Measurements from ENCODE around the gene SOWAHA. TPM values are rescaled to one million over a fixed set of nuclear protein-coding genes. Genes with fewer than 3 reads are reported as not detected.

Gene SOWAHA
- total RNA-seq, 1 experiment from 2014 or later = not detected

DNA sequence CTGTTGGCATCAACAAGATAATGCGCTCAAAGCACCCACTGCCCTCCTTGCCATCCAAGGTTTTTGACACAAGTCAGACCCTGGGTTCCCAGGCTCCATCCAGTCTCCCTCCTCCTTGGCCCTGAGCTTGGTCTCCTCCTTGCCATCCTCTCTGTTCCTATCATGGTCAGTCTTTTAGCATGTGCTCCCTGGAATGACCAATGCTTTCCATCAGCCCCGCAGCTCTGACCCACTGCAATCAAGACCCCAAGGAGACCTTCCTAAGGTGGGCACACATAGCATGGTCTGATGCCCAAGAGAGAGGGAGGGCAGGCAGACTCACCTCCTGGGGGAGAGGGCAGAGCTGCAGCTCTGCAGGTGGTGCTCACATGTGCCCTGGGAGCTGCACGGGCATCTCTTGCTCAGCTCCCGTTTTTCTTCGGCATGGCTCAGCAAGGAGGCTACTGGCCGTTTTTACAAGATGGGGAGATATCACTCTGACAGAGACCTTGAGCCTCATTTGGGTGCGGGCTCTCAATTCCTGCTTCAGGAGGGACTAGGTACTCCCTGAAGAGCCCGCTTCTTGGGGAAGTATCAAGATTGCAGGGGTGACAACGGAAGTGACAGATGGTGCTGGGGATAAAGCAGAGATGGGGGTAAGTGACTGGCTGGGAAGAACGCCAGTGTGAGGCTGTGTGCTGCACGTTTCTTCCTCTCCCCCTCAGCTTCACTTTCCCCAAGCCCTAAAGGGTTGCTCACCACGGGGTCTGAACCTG is 39.3 kb upstream of the SOWAHA start:
- DNase-seq (ENCODE audit: low read depth, low spot score) (no peak), ATAC-seq (no peak)
- Histone ChIP-seq H3K27me3 (ENCODE audit: control insufficient read depth, insufficient read depth, low read length) (no peaks in the 10 kb centered on the region), H3K4me1 (ENCODE audit: control insufficient read depth, insufficient read depth, low read length) (peaks cover 11% of the 10 kb centered on the region; the same call in 1 of the 2 replicates), H3K9me3 (ENCODE audit: control insufficient read depth, insufficient read depth, low read depth, low read length) (no peaks in the 10 kb centered on the region), H3K27ac (ENCODE audit: low read length) (no peak overlapping the region), H3K4me3 (ENCODE audit: low read depth in 2 of 2, low read length in 2 of 2) (no peak overlapping the region), H3K36me3 (ENCODE audit: control insufficient read depth, insufficient read depth, low read length) (no peaks in the 10 kb centered on the region)
- ChIA-PET CTCF (no interaction called here), POLR2A (no interaction called here)
- intact Hi-C loops (cut with micrococcal nuclease; ENCODE audit: unreplicated experiment) (no loop called here), in situ Hi-C loops (cut with HindIII; ENCODE audit: low pct_unique_long_range_greater_than_20kb, low sequenced_read_pairs) (no loop called here)
- BruUV-seq (replicated peaks) = no TSS peak
- no peak for TF ChIP-seq SIN3A (IDR thresholded peaks at IDR 0.05; ENCODE audit: borderline replicate concordance, insufficient read depth, low read depth, low read length)
- no peak for TF ChIP-seq TCF7L2 (IDR thresholded peaks at IDR 0.05; ENCODE audit: low read depth, low read length)
- TF ChIP-seq POLR2AphosphoS5 (IDR thresholded peaks at IDR 0.05; ENCODE audit: low read depth, low read length) = no peak

DNA sequence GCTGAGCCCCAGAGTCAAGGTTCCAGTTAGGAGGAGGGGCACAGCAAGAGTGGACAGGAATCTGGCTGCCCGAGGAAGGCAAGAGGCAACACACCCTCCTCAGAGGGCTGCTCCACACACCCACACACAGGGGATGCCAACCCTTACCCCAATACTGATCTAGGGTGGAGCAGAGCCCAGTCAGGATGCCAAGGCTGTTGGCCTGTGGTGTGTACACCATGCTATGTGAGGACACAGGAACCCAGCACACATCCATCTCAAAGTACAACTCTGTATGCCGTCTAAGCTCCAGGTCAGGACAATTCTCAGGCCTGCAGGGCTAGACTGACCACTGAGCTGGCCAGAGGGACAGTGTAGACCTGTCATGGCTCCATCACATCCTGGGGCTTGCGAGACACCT is 38.7 kb upstream of the SOWAHA start:
- TF ChIP-seq TCF7L2 (IDR thresholded peaks at IDR 0.05; ENCODE audit: low read depth, low read length) = no peak
- TF ChIP-seq, protein P1, sequence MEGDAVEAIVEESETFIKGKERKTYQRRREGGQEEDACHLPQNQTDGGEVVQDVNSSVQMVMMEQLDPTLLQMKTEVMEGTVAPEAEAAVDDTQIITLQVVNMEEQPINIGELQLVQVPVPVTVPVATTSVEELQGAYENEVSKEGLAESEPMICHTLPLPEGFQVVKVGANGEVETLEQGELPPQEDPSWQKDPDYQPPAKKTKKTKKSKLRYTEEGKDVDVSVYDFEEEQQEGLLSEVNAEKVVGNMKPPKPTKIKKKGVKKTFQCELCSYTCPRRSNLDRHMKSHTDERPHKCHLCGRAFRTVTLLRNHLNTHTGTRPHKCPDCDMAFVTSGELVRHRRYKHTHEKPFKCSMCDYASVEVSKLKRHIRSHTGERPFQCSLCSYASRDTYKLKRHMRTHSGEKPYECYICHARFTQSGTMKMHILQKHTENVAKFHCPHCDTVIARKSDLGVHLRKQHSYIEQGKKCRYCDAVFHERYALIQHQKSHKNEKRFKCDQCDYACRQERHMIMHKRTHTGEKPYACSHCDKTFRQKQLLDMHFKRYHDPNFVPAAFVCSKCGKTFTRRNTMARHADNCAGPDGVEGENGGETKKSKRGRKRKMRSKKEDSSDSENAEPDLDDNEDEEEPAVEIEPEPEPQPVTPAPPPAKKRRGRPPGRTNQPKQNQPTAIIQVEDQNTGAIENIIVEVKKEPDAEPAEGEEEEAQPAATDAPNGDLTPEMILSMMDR (IDR thresholded peaks at IDR 0.05) = no peak
- Histone ChIP-seq H3K27me3 (ENCODE audit: control insufficient read depth, insufficient read depth, low read length) (no peaks in the 10 kb centered on the region; the same call in 1 of the 2 replicates), H3K36me3 (ENCODE audit: control insufficient read depth, insufficient read depth, low read length) (no peaks in the 10 kb centered on the region), H3K27ac (ENCODE audit: low read length) (no peak overlapping the region), H3K9me3 (ENCODE audit: control insufficient read depth, insufficient read depth, low read depth, low read length) (no peaks in the 10 kb centered on the region), H3K4me1 (ENCODE audit: control insufficient read depth, insufficient read depth, low read length) (peaks cover 11% of the 10 kb centered on the region; the same call in 1 of the 2 replicates), H3K4me3 (ENCODE audit: low read depth in 2 of 2, low read length in 2 of 2) (no peak overlapping the region)
- DNase-seq (ENCODE audit: low read depth, low spot score) = no peak
- ChIA-PET CTCF (no interaction called here), POLR2A (no interaction called here)
- in situ Hi-C loops (cut with HindIII; ENCODE audit: low pct_unique_long_range_greater_than_20kb, low sequenced_read_pairs) (no loop called here), intact Hi-C loops (cut with micrococcal nuclease; ENCODE audit: unreplicated experiment) (no loop called here)
- no peak for ATAC-seq
- BruUV-seq (replicated peaks) = no TSS peak

DNA sequence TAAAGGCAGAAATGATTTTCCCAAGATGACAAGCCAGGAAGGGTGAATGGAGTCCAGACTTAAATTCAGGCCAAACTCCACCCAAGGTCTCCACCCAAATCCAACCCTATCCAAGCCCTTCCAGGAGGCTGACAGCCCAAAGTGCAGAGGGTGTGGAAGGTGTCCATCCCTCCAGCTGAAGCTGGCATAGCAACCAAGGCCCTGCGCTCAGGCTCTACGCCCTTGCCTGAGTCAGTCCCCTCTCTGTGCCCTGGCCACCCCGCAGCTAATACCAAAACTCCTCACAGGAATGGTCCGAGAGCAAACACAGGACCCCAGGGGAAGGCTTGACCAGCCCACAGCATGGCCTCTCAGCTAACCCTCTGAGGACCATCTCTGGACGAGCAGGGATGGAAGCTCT is 38.2 kb upstream of the SOWAHA start:
- Histone ChIP-seq H3K27me3 (ENCODE audit: control insufficient read depth, insufficient read depth, low read length) (peaks cover 3% of the 10 kb centered on the region; the same call in 1 of the 2 replicates), H3K9me3 (ENCODE audit: control insufficient read depth, insufficient read depth, low read depth, low read length) (no peaks in the 10 kb centered on the region), H3K36me3 (ENCODE audit: control insufficient read depth, insufficient read depth, low read length) (no peaks in the 10 kb centered on the region), H3K4me3 (ENCODE audit: low read depth in 2 of 2, low read length in 2 of 2) (no peak overlapping the region), H3K27ac (ENCODE audit: low read length) (no peak overlapping the region), H3K4me1 (ENCODE audit: control insufficient read depth, insufficient read depth, low read length) (peaks cover 11% of the 10 kb centered on the region; the same call in 1 of the 2 replicates)
- intact Hi-C loops (cut with micrococcal nuclease; ENCODE audit: unreplicated experiment) = no loop called here
- DNase-seq (ENCODE audit: low read depth, low spot score) (no peak), ATAC-seq (no peak)
- in situ Hi-C loops (cut with HindIII; ENCODE audit: low pct_unique_long_range_greater_than_20kb, low sequenced_read_pairs) = no loop called here
- no TSS peak for BruUV-seq (replicated peaks)
- ChIA-PET POLR2A (interaction anchor here (1.3 kb wide), 1 partner anchor 38 kb away, joined by 3 read pairs; the partner anchor contains the start of gene KIF3A), CTCF (no interaction called here)
- TF ChIP-seq, protein P2, sequence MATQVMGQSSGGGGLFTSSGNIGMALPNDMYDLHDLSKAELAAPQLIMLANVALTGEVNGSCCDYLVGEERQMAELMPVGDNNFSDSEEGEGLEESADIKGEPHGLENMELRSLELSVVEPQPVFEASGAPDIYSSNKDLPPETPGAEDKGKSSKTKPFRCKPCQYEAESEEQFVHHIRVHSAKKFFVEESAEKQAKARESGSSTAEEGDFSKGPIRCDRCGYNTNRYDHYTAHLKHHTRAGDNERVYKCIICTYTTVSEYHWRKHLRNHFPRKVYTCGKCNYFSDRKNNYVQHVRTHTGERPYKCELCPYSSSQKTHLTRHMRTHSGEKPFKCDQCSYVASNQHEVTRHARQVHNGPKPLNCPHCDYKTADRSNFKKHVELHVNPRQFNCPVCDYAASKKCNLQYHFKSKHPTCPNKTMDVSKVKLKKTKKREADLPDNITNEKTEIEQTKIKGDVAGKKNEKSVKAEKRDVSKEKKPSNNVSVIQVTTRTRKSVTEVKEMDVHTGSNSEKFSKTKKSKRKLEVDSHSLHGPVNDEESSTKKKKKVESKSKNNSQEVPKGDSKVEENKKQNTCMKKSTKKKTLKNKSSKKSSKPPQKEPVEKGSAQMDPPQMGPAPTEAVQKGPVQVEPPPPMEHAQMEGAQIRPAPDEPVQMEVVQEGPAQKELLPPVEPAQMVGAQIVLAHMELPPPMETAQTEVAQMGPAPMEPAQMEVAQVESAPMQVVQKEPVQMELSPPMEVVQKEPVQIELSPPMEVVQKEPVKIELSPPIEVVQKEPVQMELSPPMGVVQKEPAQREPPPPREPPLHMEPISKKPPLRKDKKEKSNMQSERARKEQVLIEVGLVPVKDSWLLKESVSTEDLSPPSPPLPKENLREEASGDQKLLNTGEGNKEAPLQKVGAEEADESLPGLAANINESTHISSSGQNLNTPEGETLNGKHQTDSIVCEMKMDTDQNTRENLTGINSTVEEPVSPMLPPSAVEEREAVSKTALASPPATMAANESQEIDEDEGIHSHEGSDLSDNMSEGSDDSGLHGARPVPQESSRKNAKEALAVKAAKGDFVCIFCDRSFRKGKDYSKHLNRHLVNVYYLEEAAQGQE (IDR thresholded peaks at IDR 0.05; ENCODE audit: insufficient read depth in 1 of 2, low read depth in 2 of 2, low read length in 1 of 2) = no peak
- no peak for TF ChIP-seq TCF7L2 (IDR thresholded peaks at IDR 0.05; ENCODE audit: low read depth, low read length)
- no peak for TF ChIP-seq POLR2AphosphoS5 (IDR thresholded peaks at IDR 0.05; ENCODE audit: low read depth, low read length)
- TF ChIP-seq, protein P1 (IDR thresholded peaks at IDR 0.05) = no peak
- TF ChIP-seq SIN3A (IDR thresholded peaks at IDR 0.05; ENCODE audit: borderline replicate concordance, insufficient read depth, low read depth, low read length) = no peak

Measured in Panc1 (cell line).